ENCODE results near the gene DGKB. TPM values are rescaled to one million over a fixed set of nuclear protein-coding genes. Genes with fewer than 3 reads are reported as not detected.

The DGKB gene
- total RNA-seq, 1 experiment from 2014 or later = 1.9 TPM

DNA sequence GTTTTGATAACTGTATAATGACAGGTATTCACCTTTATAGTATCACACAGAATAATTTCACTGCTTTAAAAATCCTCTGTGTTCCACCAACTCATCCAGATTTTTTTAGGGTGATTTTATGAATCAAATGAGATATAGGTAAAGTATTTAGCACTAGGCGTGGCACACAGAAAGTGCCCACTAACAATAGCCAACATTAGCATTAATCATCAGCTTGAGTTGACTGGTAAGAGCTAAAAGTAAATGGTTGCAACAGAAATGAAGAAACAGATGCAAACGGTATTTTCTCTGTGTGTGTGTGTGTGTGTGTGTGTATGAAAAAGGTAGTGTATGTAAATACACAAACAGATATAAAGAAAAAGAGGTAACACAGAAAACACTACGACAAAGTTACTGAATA, 534.3 kb downstream of the DGKB start:
- Mint-ChIP-seq H3K27ac (no peak overlapping the region), H3K36me3 (peaks cover 6% of the 10 kb centered on the region), H3K4me3 (no peak overlapping the region), H3K4me1 (no peaks in the 10 kb centered on the region), H3K27me3 (ENCODE audit: low read depth) (no peaks in the 10 kb centered on the region), H3K9me3 (peaks cover 20% of the 10 kb centered on the region)
- ChIA-PET POLR2A (no interaction called here), CTCF (no interaction called here)
- no peak for DNase-seq (ENCODE audit: low spot score)
- ATAC-seq = no peak
- TF ChIP-seq ZNF416 (CRISPR knock-in tag; IDR thresholded peaks at IDR 0.05) (no peak), CREB1 (CRISPR knock-in tag; IDR thresholded peaks at IDR 0.05) (no peak)
- TF ChIP-seq, protein P1, sequence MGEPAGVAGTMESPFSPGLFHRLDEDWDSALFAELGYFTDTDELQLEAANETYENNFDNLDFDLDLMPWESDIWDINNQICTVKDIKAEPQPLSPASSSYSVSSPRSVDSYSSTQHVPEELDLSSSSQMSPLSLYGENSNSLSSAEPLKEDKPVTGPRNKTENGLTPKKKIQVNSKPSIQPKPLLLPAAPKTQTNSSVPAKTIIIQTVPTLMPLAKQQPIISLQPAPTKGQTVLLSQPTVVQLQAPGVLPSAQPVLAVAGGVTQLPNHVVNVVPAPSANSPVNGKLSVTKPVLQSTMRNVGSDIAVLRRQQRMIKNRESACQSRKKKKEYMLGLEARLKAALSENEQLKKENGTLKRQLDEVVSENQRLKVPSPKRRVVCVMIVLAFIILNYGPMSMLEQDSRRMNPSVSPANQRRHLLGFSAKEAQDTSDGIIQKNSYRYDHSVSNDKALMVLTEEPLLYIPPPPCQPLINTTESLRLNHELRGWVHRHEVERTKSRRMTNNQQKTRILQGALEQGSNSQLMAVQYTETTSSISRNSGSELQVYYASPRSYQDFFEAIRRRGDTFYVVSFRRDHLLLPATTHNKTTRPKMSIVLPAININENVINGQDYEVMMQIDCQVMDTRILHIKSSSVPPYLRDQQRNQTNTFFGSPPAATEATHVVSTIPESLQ (CRISPR knock-in tag; IDR thresholded peaks at IDR 0.05) = no peak
- TF ChIP-seq, protein P2, sequence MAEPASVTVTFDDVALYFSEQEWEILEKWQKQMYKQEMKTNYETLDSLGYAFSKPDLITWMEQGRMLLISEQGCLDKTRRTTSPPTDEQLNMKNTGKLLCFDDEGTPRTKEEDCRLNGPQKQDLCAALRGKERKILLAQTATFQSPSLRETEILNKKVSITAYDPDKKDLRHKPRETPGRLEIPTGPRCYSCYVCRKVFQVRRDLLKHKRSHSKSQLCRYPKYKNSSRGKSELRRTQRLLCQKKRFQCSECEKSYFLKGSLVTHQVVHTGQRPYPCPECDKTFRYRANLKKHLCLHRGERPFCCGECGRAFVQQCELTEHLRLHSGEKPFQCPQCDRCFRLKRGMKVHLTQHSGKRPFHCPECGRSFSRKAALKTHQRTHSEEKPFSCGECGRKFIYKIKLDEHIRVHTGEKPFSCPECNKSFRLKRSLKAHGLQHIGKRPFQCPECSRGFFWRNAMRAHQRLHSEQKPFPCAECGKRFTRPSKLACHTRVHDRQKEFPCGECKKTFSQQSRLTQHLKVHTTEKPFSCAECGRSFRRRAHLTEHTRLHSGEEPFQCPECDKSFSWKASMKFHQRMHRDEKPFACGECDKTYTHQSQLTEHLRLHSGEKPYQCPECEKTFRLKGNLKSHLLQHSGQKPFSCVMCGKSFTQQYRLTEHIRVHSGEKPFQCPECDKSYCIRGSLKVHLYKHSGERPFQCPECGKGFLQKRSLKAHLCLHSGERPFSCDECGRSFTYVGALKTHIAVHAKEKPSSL (CRISPR knock-in tag; conservative IDR thresholded peaks at IDR 0.05) = no peak
- TF ChIP-seq, protein P3, sequence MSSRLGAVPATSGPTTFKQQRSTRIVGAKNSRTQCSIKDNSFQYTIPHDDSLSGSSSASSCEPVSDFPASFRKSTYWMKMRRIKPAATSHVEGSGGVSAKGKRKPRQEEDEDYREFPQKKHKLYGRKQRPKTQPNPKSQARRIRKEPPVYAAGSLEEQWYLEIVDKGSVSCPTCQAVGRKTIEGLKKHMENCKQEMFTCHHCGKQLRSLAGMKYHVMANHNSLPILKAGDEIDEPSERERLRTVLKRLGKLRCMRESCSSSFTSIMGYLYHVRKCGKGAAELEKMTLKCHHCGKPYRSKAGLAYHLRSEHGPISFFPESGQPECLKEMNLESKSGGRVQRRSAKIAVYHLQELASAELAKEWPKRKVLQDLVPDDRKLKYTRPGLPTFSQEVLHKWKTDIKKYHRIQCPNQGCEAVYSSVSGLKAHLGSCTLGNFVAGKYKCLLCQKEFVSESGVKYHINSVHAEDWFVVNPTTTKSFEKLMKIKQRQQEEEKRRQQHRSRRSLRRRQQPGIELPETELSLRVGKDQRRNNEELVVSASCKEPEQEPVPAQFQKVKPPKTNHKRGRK (CRISPR knock-in tag; IDR thresholded peaks at IDR 0.05; ENCODE audit: borderline replicate concordance) = no peak

DNA sequence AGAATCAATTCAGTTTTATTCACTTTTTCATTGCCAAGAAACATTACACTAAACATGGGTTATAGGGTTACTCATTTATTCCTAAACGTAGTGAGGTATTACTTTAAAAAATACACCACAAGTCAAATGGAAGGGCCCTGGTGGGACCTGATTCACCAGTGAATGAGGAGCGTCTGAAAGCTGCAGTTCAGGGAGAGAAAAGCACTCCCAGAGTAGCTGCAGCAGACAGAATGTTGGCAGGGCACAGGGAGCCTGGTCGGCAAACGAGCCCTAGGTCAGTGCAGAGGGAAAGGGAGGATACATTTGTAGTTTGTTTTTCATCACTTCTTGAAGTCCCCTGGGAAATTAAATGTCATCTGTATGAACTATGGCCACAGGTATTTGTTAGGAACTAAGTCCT, 551.4 kb downstream of the DGKB start:
- ChIA-PET CTCF (no interaction called here), POLR2A (no interaction called here)
- DNase-seq (ENCODE audit: low spot score) (peak; percentile 22), ATAC-seq (peak; percentile 78)
- Mint-ChIP-seq H3K27ac (peak overlapping the region; percentile 41; the same call in 1 of the 2 replicates), H3K4me3 (no peak overlapping the region), H3K36me3 (no peaks in the 10 kb centered on the region), H3K27me3 (ENCODE audit: low read depth) (no peaks in the 10 kb centered on the region), H3K9me3 (peaks cover 5% of the 10 kb centered on the region; the same call in 1 of the 2 replicates), H3K4me1 (no peaks in the 10 kb centered on the region; the same call in 1 of the 2 replicates)
- TF ChIP-seq TEAD4 (CRISPR knock-in tag; IDR thresholded peaks at IDR 0.05) (no peak), ELF4 (CRISPR knock-in tag; IDR thresholded peaks at IDR 0.05; ENCODE audit: low read depth) (no peak), NFATC4 (CRISPR knock-in tag; IDR thresholded peaks at IDR 0.05) (no peak), IRF2 (CRISPR knock-in tag; IDR thresholded peaks at IDR 0.05; ENCODE audit: borderline replicate concordance, low read depth) (no peak), JUN (CRISPR knock-in tag; IDR thresholded peaks at IDR 0.05) (no peak), ZNF121 (CRISPR knock-in tag; IDR thresholded peaks at IDR 0.05) (no peak), GRHL2 (CRISPR knock-in tag; IDR thresholded peaks at IDR 0.05; ENCODE audit: insufficient replicate concordance, severe bottlenecking) (no peak), NFE2L1 (CRISPR knock-in tag; IDR thresholded peaks at IDR 0.05) (no peak), SMAD3 (CRISPR knock-in tag; IDR thresholded peaks at IDR 0.05; ENCODE audit: borderline replicate concordance) (no peak)
- TF ChIP-seq, protein P4, sequence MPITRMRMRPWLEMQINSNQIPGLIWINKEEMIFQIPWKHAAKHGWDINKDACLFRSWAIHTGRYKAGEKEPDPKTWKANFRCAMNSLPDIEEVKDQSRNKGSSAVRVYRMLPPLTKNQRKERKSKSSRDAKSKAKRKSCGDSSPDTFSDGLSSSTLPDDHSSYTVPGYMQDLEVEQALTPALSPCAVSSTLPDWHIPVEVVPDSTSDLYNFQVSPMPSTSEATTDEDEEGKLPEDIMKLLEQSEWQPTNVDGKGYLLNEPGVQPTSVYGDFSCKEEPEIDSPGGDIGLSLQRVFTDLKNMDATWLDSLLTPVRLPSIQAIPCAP (CRISPR knock-in tag; IDR thresholded peaks at IDR 0.05) = no peak
- TF ChIP-seq, protein P5, sequence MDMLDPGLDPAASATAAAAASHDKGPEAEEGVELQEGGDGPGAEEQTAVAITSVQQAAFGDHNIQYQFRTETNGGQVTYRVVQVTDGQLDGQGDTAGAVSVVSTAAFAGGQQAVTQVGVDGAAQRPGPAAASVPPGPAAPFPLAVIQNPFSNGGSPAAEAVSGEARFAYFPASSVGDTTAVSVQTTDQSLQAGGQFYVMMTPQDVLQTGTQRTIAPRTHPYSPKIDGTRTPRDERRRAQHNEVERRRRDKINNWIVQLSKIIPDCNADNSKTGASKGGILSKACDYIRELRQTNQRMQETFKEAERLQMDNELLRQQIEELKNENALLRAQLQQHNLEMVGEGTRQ (CRISPR knock-in tag; IDR thresholded peaks at IDR 0.05) = no peak
- TF ChIP-seq, protein P6, sequence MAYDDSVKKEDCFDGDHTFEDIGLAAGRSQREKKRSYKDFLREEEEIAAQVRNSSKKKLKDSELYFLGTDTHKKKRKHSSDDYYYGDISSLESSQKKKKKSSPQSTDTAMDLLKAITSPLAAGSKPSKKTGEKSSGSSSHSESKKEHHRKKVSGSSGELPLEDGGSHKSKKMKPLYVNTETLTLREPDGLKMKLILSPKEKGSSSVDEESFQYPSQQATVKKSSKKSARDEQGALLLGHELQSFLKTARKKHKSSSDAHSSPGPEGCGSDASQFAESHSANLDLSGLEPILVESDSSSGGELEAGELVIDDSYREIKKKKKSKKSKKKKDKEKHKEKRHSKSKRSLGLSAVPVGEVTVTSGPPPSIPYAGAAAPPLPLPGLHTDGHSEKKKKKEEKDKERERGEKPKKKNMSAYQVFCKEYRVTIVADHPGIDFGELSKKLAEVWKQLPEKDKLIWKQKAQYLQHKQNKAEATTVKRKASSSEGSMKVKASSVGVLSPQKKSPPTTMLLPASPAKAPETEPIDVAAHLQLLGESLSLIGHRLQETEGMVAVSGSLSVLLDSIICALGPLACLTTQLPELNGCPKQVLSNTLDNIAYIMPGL (CRISPR knock-in tag; IDR thresholded peaks at IDR 0.05) = no peak
